ENCODE data around the gene CHRNA5.

The CHRNA5 gene

DNA sequence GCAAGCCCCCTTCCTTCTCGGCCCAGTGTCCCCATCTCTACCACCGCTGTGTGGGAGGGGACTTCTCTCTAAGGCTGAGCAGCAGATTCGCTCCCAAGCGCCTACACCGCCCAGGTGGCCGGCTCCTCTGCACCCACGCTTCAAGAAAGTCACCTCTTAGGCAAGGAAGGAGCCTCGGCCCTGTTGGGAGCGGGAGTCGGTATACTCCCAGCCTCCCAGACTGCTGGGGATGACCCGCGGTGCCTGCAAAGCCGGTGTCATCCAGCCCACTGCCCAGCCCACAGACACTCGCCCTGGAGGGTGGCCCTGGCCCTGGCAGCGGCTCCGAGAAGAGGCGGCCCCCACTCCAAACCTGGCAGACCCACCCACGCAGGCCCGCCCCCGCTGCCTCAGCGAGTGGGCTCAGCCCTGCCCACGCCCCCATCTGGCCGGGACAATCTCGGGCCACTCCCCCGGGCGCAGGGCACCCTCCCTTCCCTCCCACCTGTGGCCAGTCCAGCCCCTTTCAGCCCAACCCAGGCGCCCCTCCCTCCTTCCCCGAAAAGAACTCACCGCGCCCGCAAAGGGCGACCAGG is 75.3 kb downstream of the CHRNA5 start:
- no peak for DNase-seq (ENCODE audit: low read depth)

DNA sequence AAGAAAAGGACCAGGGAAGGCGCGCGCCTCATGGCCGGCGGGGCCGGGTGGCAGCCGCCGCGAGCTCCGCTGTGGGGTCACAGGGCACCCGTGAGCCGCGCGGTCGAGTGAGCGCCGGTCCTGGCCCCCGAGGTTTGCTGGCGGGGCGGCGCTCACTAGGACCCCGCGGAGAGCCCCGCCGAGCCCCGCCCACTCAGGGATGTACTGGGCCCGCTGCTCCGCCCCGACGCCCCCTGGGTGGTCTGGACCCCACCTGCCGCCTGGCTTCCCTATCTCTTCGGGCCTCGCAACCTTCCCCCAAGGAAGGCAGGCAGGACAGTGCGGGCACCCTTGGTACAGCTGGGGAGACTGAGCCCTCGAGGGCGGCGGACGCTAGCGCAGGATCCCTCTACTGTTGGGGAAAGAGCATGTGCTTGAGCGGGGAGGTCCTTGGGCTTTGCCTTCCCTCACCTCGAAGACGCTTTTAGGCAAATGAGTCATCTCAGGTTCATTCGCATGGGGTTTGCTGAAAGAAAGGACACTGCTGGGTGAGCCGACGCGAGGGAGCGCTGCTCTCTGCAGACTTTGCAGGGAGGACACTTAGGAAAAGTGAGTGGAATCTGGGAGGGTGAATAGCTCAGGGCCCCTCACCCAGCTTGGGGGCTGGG is 75.9 kb downstream of the CHRNA5 start, which contains the start of gene CHRNB4:
Gene CHRNB4, minus strand, starts transcription at position 109 of the 647 bp plus-strand sequence. Its CDS starts 77 bp downstream, at position 32.
- DNase-seq (ENCODE audit: low read depth): no peak

DNA sequence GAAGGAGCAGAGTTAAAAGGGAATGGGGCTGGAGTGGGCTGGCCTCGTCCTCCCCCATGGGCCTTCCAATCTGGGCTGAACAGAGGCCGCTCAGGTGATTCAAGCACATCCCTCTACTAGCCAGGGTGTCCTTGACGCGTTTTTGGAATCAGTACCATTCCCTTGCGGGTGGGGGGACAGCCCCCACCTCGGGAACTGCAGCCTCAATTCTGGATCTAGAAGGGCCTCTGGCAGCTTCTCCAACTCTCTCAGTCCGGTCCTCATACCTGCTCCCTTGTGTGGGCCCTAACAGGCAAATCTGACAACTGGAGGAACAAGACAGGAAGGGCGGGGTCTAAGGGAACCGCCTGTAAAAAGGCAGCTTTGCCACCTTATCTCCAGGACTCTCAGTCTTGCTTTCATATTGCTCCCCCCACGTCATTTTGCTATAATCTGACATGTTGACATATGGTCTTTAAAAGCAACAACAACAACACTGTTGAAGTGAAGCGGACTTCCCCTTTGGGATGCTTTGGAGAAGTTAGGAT is 76.5 kb downstream of the CHRNA5 start:
- no peak for DNase-seq (ENCODE audit: low read depth)

DNA sequence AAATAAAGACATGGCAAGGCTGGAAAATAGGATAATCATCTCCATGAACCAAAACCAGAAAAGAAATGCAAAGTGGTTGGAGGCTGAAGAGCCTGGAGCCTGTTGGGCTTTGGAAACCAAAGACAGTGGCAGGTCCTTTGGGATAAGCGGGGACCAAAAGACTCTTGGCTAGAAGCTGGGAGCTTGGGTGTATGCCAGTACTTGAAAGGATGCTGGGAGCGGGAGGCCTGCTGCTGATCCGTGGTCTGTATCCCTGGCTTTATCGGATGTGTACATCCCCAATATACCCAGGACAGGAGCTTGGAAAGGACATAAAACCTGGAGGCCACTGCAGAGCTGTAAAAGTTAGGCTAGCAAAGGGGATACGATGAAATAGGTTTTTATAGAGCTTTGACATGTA is 77.0 kb downstream of the CHRNA5 start:
- no peak for DNase-seq (ENCODE audit: low read depth)
